Epithelial cell of proximal tubule (primary cell): Measurements from ENCODE around the gene ABCA7. TPM values are rescaled to one million over a fixed set of nuclear protein-coding genes. Genes with fewer than 3 reads are reported as not detected.

Experiments
- DNase-seq: peaks from one replicate; pipeline ENCODE4 v3.0.0-alpha.2; 2011; ENCODE audit warnings: low read depth
- H3K4me3 ChIP-seq: 2 replicates; pipeline ENCODE4 v1.5.1; 2011; ENCODE audit warnings: low read depth, mild to moderate bottlenecking, low read length
- total RNA-seq: library from RNA; depleted of rRNA; stranded (reverse); fragments of >200 nt; gene quantifications from 2 replicates; pipeline ENCODE4 v1.2.3, GENCODE V29; 2015
- TF ChIP-seq, protein P1 (sequence below): conservative IDR thresholded peaks from 2 replicates; pipeline ENCODE4 v1.5.1; 2012; ENCODE audit warnings: low read depth, mild to moderate bottlenecking, low read length

ABCA7 gene
- total RNA-seq, 1 donor from 2014 or later, result 9.7 TPM

DNA sequence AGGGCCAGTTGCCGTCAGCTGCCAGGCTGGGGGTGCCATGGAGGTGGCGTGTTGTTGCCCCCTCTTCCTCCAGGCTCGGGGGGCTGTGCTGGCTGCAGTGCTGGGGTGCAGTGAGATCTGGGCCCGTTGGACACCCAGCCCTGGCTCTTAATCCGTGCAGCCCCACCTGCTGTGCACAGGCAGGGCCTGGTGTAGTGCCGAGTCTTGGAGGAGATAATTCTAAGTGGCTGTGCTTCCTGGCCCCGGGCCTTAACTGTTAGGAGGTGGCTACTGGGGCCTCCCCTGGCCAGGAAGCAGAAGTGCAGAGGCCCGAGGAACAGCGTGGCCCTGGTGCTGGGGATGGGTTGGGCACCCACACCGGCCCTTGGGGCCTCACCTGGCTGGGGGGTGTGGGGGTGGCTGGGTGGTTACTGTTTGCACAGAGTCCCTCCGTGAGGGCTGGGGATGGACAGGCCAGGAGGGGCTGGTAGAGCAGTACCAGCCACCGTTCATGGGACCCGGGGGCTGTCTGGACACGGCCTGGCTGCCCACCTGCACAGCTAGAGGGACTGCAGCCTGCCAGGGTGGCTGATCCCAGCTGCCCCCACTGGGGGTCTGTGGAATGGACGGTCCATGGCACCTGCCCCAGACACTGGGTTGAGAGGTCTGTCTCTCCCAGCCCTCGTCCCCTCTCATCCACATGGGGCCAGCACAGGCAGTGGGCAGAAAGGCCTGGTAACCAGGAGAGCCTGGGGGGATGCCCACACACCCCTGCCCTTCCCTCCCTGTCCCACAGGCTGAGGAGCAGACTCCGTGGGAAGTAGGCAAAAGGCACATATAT lies 67.1 kb downstream of the ABCA7 start:
- no peak overlapping the region for H3K4me3 ChIP-seq
- DNase-seq, result no peak
- TF ChIP-seq, protein P1, sequence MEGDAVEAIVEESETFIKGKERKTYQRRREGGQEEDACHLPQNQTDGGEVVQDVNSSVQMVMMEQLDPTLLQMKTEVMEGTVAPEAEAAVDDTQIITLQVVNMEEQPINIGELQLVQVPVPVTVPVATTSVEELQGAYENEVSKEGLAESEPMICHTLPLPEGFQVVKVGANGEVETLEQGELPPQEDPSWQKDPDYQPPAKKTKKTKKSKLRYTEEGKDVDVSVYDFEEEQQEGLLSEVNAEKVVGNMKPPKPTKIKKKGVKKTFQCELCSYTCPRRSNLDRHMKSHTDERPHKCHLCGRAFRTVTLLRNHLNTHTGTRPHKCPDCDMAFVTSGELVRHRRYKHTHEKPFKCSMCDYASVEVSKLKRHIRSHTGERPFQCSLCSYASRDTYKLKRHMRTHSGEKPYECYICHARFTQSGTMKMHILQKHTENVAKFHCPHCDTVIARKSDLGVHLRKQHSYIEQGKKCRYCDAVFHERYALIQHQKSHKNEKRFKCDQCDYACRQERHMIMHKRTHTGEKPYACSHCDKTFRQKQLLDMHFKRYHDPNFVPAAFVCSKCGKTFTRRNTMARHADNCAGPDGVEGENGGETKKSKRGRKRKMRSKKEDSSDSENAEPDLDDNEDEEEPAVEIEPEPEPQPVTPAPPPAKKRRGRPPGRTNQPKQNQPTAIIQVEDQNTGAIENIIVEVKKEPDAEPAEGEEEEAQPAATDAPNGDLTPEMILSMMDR, result peak; percentile 25

DNA sequence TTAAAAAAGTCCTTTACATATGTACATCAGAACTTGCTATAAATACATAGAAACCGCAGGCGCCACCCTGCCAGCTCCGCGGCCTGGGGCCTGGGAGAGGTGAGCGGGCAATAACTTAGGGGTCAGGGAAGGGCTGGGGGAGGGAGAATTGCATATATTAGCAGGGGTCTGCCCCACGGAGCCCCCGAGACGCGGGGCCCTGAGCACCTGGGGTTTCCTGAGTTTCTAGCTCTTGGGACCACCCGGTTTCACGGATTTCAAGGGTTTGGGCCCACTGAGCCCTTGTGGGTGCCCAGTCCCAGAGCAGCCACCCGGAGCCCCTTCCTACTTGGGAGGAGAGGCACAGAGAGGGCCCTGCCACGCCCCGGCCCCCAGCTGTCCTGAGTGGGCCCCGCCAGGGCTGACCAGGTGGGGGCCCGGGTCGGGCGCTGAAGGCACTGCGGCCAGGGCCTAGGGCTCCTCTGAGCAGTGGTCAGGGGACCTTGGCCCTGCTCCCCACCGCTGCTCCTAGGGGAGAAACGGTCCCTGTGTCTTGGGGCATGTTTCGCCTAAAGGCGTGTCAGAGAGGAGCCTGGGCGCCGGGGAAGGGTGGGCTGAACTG lies 67.9 kb downstream of the ABCA7 start:
- TF ChIP-seq, protein P1, result no peak
- no peak for DNase-seq
- no peak overlapping the region for H3K4me3 ChIP-seq

DNA sequence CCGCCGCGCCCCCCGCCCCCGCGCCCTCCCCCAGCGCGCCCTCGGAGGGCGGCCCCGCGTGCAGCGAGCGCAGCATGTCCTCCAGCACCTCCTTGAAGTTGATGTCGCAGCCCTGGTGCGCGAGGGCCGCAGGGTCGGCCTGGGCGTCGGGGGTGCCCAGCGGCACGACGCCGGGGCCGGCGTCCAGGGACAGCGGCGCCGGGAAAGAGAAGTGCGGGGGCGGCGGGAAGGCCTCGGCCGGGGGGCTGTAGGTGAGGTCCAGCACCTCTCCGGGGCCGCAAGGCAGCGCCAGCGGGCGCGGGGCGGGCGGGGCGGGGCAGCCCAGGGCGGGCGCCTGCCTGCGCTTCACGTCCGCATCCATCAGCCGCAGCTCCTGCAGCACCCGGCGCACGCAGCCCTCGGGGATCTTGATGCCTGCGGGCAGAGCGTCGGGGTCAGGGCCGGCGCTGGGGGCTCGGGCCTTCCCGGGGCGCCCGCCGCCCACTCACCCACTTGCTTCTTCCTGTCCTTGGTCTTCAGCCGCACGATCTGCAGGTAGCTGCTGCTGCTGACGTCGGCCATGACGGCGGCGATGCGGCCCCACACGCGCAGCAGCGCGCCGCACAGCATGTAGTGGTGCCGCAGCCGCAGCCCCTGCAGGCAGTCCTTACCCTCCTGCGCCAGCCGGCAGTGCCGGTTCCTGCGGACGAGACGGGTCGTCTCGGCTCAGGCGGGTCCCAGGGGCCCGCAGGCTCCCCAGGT lies 68.6 kb downstream of the ABCA7 start:
- no peak overlapping the region for H3K4me3 ChIP-seq
- TF ChIP-seq, protein P1, result no peak
- DNase-seq, result no peak

DNA sequence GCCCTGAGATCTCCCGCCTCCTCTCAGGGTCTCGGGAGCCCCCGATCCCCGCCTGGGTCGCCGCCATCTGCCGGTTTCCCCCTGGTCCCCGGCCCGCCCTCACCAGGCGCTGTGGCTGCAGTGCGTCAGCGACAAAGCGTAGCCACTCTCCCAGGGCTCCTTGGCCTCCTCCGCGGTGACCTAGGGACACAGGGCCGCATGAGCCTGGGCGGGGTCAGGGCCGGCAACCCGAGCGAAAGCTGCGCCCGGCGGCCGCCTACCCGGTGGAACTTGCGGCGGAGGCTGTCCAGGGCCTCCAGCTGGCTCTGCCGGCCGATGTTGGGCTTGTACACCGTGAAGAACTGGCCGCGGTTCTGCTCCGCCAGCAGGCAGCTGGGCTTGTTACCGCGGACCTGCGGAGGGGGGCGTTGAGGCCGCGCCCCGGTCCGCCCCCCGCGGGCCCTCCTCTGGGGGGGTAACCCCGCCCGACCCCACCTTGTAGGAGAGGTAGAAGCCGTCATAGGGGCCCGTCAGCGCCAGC lies 69.2 kb downstream of the ABCA7 start:
- DNase-seq, result no peak
- TF ChIP-seq, protein P1, result no peak

DNA sequence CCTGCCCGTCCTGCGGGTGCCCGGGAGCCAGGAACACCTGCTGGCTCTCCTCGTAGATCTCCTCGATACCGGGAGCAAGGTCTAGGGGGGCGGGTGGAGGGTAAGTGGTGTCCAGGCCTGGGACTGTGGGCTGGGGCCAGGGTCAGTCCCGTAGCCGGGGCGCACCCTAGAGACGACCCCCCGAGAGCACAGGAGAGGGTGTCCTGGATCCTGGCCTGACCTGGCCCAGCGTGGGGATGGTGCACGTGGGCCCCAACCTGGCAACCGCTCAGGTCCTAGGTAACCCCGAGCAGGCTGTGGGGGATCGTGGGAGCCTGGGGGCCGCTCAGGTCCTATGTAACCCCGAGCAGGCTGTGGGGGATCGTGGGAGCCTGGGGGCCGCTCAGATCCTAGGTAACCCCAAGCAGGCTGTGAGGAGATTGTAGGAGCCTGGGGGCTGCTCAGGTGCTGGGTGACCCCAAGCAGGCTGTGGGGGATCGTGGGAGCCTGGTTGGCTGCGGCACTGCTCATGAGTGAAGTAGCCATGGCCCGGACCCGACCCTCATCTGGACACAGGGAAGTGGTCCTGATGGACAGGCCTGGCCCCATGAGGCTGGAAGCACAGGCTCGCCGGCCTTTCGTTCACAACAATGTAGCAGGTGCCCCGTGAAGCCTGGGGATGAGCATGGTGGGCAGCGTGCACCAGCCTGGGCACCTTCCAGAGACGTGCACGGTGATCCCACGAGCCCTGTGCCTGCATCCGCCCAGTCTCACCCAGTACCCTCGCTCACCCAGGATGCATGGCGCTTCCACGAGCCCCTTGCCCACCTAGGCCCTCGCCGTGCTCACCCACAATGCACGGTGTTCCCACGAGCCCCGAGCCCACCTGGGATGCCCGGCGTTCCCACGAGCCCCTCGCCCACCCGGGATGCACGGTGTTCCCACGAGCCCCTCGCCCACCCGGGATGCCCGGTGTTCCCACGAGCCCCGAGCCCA lies 70.1 kb downstream of the ABCA7 start:
- TF ChIP-seq, protein P1, result no peak
- no peak overlapping the region for H3K4me3 ChIP-seq
- DNase-seq, result no peak

More for the DNA sequence above, 69.2 kb downstream of the ABCA7 start:
- H3K4me3 ChIP-seq, result no peak overlapping the region

DNA sequence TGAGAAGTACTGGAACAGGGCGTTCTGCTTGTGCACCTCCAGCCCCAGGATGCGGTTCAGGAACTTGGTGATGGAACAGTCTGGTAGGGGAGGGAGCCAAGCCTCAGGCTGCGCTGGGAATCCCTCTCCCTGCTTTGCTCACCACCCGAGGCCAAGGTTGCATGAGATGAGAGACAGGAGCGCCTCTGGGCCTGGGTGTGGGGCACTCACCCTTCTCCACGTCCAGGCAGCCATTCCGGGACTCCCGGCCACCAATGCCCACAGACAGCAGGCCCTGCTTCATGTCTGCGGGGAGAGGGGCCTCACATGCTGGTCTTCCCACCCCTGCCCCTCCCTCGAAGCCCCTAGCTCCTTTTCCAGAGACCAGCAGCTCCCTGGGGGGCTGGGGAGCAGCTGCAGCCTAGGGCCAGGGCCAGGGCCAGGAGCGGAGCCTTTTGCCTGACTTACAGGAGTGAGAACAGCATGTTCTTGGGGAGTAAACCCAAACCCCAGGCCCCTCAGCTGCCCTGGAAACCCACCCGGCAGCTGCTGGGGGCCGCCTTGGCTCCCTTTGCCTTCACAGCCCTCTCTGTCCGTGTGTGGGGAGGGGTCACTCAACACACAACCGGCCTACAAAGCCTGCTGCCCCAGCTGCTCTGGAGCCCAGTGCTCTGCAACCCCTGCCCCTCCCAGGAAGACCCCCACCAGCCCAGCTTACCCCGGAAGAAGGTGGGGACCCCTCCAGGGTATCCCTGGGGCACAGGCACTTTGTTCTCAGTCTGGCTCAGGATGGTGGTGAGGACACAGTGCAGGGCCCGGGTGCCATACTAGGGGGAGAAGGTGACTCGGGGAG lies 71.1 kb downstream of the ABCA7 start:
- no peak for DNase-seq
- no peak overlapping the region for H3K4me3 ChIP-seq
- TF ChIP-seq, protein P1, result no peak
